MM.1S (cell line): Measurements from ENCODE around the gene GABRB3.

Experiments
- DNase-seq: peaks from one replicate; pipeline ENCODE4 v3.0.0-alpha.2; 2015
- H2AFZ ChIP-seq: fragments of 300-600 bp; sonication (generic); 2 replicates; pipeline ENCODE4 v1.6.0; 2016; ENCODE audit warnings: antibody characterized with exemption, low read length
- H3F3A ChIP-seq: fragments of 300-600 bp; sonication (generic); 2 replicates; pipeline ENCODE4 v1.6.1; 2016; ENCODE audit warnings: mild to moderate bottlenecking, antibody characterized with exemption, low read length, moderate library complexity, mixed read lengths; ENCODE audit not compliant: insufficient read depth
- H3K27ac ChIP-seq: fragments of 300-600 bp; sonication (generic); 2 replicates; pipeline ENCODE4 v1.5.1; 2016; ENCODE audit warnings: mild to moderate bottlenecking, low read length
- H3K27me3 ChIP-seq: fragments of 300-600 bp; sonication (generic); replicated peaks from 2 replicates; pipeline ENCODE4 v1.6.0; 2016; ENCODE audit warnings: low read length; ENCODE audit not compliant: insufficient read depth
- H3K36me3 ChIP-seq: fragments of 300-600 bp; sonication (generic); replicated peaks from 2 replicates; pipeline ENCODE4 v1.6.1; 2016; ENCODE audit warnings: mild to moderate bottlenecking, low read length, mixed read lengths; ENCODE audit not compliant: insufficient read depth
- H3K4me1 ChIP-seq: fragments of 300-600 bp; sonication (generic); 2 replicates; pipeline ENCODE4 v1.6.1; 2016; ENCODE audit warnings: low read length, mixed read lengths
- H3K4me2 ChIP-seq: fragments of 300-600 bp; sonication (generic); 2 replicates; pipeline ENCODE4 v1.6.0; 2016; ENCODE audit warnings: low read depth, low read length
- H3K4me3 ChIP-seq: fragments of 300-600 bp; sonication (generic); 2 replicates; pipeline ENCODE4 v1.5.1; 2016; ENCODE audit warnings: low read length, mixed read lengths
- H3K79me2 ChIP-seq: fragments of 300-600 bp; sonication (generic); 2 replicates; pipeline ENCODE4 v1.6.1; 2016; ENCODE audit warnings: mixed run types, low read length, mixed read lengths
- H3K9ac ChIP-seq: fragments of 300-600 bp; sonication (generic); 2 replicates; pipeline ENCODE4 v1.6.1; 2016; ENCODE audit warnings: low read length, mixed read lengths
- H3K9me2 ChIP-seq: fragments of 300-600 bp; sonication (generic); replicated peaks from 2 replicates; pipeline ENCODE4 v1.6.1; 2016; ENCODE audit warnings: mild to moderate bottlenecking, low read length, mixed read lengths; ENCODE audit not compliant: insufficient read depth
- H3K9me3 ChIP-seq: fragments of 300-600 bp; sonication (generic); replicated peaks from 2 replicates; pipeline ENCODE4 v1.6.1; 2016; ENCODE audit warnings: mild to moderate bottlenecking, low read length, mixed read lengths; ENCODE audit not compliant: insufficient read depth
- H4K20me1 ChIP-seq: fragments of 300-600 bp; sonication (generic); 2 replicates; pipeline ENCODE4 v1.6.1; 2016; ENCODE audit warnings: mild to moderate bottlenecking, low read length, moderate library complexity, mixed read lengths; ENCODE audit not compliant: insufficient read depth
- CTCF ChIP-seq: fragments of 300-600 bp; sonication (generic); IDR thresholded peaks from 2 replicates; pipeline ENCODE4 v1.5.1; 2016; ENCODE audit warnings: antibody characterized with exemption, low read length, mixed read lengths
- EZH2 ChIP-seq: fragments of 300-600 bp; sonication (generic); optimal IDR thresholded peaks from 2 replicates; pipeline ENCODE3; 2017; ENCODE audit warnings: low read depth, mild to moderate bottlenecking, antibody characterized with exemption, low read length, mixed read lengths
- EZH2phosphoT487 ChIP-seq: fragments of 300-600 bp; sonication (generic); IDR thresholded peaks from 2 replicates; pipeline ENCODE4 v1.6.1; 2018; ENCODE audit warnings: antibody characterized with exemption, low read length

Gene GABRB3

DNA sequence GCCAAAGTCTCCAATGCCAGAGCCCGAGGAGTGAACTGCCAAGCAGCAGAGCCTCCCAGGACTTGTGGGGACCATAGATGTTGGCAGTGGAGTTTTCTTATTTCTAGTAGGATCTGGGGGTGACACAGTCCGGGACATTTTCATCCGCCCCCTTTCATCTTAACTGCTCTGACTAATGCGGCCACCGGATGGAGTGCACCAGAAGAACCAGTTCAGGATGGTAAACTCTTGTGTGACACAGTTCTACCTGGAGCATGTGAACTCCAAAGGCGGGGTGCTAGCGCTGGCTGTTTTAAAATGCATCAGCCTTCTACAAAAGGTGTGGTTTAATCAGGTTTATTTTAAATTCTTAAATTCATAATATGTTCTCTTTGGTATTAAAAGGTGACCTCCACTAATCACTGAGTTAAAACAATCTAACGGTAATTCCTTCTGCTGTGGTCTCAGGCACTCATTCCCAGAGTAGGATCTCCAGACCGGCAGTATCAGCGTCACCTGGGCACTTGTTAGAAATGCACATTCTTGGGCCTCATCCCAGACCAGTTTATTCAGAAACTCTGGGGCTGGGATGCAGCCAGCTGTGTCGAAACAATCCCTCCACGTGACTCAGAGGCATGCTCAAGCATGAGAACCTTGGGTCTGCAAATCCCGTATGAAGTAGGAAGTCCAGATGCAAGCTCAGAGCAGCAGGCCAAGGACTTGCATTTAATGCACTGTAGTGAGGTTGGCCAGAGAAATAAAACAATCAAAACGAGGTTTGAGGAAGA lies 105.5 kb downstream of the GABRB3 start:
- no peaks in the 10 kb centered on the region for H3K4me1 ChIP-seq
- DNase-seq = no peak
- H3K36me3 ChIP-seq = no peaks in the 10 kb centered on the region
- no peak overlapping the region for H3K9ac ChIP-seq
- H4K20me1 ChIP-seq = no peaks in the 10 kb centered on the region
- no peaks in the 10 kb centered on the region for H3K27me3 ChIP-seq
- no peak overlapping the region for H3K4me3 ChIP-seq
- no peaks in the 10 kb centered on the region for H3F3A ChIP-seq
- H3K4me2 ChIP-seq = no peak overlapping the region
- no peak overlapping the region for H2AFZ ChIP-seq
- no peak overlapping the region for H3K27ac ChIP-seq
- TF ChIP-seq EZH2phosphoT487 = no peak
- TF ChIP-seq EZH2 = no peak
- no peak for TF ChIP-seq CTCF
- no peaks in the 10 kb centered on the region for H3K79me2 ChIP-seq
- H3K9me3 ChIP-seq = no peaks in the 10 kb centered on the region
- H3K9me2 ChIP-seq = no peaks in the 10 kb centered on the region

DNA sequence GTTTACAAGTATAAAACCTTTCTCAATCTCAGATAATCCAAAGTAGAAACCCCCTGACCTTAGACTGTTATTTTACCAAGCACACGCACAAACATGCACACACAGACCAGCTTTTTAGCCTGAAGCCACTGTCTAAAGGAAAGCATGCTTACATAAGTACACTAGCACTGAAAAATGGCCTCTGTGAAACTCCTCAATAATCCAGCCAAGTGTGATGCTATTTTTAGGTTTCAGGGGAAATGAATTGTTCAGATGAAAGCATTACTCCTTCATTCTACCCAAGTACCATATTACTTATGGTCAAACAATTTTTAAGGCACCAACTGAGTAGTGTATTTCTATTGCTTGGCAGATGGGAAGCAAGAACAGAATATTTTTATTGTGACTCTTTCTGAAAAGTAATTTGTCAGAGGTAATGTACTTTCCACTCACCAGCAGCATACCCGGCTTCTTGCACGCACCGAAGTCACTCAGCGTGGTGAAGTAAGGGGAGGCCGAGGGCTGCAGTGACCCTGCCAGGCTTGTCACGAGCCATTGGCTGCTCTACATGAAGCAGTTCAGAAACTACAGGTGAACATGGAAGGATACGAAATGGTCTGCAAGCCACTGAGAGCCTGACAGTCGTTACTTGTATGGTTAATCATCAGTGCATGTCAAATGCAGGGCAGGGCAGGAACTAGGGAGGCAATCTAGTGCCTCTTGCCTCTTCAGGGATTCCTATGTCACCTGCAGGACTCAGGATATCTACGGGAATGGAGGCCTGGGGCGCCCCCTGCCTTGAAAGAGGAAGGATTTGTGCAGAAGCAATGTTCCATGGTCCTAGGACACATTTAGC lies 106.7 kb downstream of the GABRB3 start:
- H4K20me1 ChIP-seq = no peaks in the 10 kb centered on the region
- no peak overlapping the region for H3K4me2 ChIP-seq
- no peak overlapping the region for H3K27ac ChIP-seq
- DNase-seq = no peak
- H3K9ac ChIP-seq = no peak overlapping the region
- H2AFZ ChIP-seq = no peak overlapping the region
- TF ChIP-seq CTCF (no peak), EZH2phosphoT487 (no peak), EZH2 (no peak)
- no peaks in the 10 kb centered on the region for H3K9me2 ChIP-seq
- no peaks in the 10 kb centered on the region for H3F3A ChIP-seq
- H3K79me2 ChIP-seq = no peaks in the 10 kb centered on the region
- no peaks in the 10 kb centered on the region for H3K27me3 ChIP-seq
- no peaks in the 10 kb centered on the region for H3K36me3 ChIP-seq
- no peaks in the 10 kb centered on the region for H3K4me1 ChIP-seq
- no peaks in the 10 kb centered on the region for H3K9me3 ChIP-seq
- no peak overlapping the region for H3K4me3 ChIP-seq

- TF ChIP-seq EZH2 (no peak), CTCF (no peak), EZH2phosphoT487 (no peak)
- Histone ChIP-seq H3K4me1 (no peaks in the 10 kb centered on the region), H3K27ac (no peak overlapping the region), H3F3A (no peaks in the 10 kb centered on the region), H3K79me2 (no peaks in the 10 kb centered on the region), H3K9ac (no peak overlapping the region), H3K27me3 (no peaks in the 10 kb centered on the region), H3K9me3 (no peaks in the 10 kb centered on the region), H2AFZ (no peak overlapping the region), H3K36me3 (no peaks in the 10 kb centered on the region), H3K9me2 (no peaks in the 10 kb centered on the region), H3K4me3 (no peak overlapping the region), H3K4me2 (no peak overlapping the region), H4K20me1 (no peaks in the 10 kb centered on the region)
- DNase-seq = no peak
Measured at GRCh38 chr15:26662283-26662682, 110.6 kb downstream of the GABRB3 start.
